ENCODE data around the gene CENPO.
"Not testable (repeated sequence)": the region's sequence is repeated elsewhere in the genome, so short reads cannot be mapped to it uniquely, and the experiment has no call there.

Gene CENPO

DNA sequence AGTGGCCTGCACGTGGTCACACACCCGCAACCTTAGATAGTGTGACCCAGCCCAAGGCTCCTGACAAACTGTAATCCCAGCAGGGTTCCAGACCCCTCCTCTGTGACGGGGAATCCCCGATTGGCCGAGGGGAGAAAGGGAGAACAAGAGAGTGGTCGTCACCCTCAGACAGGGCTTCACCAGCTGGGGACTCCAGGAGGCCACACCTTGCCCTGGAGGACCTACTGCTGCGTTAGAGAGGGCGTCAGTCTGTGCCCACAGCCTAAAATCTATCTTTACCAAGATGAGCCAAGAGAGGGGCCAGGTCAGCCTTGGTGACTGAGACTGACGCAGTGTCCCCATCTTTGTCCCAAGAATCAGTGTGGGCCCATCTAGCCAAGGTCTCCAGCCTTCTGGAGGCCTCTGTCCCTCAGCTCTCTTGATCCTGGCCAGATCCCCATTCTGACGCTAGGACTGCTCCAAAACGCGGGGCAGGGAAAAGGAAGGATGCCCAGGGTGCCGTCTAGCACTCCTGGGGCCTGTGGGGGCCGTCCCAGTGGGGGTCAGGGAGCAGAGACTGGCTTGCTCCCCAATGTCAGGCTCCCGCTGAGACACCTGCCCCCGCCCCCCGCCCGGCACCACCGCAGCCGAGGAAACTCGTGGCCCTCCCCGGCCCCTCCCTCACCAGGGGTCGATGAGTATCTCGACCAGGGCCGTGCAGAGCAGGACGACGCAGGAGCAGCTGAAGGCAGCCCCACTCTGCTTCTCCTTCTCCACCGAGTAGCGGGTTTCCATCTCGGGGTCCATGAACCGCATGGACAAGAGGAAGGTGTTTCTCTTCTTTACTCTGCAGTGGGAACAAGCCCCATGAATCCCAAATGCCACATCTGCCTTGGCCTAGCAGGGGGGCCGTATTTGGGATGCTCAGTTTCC, 40.9 kb downstream of the CENPO start:
- no peak overlapping the region for H3K27ac ChIP-seq
- TF ChIP-seq, protein P1, sequence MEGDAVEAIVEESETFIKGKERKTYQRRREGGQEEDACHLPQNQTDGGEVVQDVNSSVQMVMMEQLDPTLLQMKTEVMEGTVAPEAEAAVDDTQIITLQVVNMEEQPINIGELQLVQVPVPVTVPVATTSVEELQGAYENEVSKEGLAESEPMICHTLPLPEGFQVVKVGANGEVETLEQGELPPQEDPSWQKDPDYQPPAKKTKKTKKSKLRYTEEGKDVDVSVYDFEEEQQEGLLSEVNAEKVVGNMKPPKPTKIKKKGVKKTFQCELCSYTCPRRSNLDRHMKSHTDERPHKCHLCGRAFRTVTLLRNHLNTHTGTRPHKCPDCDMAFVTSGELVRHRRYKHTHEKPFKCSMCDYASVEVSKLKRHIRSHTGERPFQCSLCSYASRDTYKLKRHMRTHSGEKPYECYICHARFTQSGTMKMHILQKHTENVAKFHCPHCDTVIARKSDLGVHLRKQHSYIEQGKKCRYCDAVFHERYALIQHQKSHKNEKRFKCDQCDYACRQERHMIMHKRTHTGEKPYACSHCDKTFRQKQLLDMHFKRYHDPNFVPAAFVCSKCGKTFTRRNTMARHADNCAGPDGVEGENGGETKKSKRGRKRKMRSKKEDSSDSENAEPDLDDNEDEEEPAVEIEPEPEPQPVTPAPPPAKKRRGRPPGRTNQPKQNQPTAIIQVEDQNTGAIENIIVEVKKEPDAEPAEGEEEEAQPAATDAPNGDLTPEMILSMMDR (conservative IDR thresholded peaks at IDR 0.05): no peak
- TF ChIP-seq ZFX (IDR thresholded peaks at IDR 0.05): no peak

DNA sequence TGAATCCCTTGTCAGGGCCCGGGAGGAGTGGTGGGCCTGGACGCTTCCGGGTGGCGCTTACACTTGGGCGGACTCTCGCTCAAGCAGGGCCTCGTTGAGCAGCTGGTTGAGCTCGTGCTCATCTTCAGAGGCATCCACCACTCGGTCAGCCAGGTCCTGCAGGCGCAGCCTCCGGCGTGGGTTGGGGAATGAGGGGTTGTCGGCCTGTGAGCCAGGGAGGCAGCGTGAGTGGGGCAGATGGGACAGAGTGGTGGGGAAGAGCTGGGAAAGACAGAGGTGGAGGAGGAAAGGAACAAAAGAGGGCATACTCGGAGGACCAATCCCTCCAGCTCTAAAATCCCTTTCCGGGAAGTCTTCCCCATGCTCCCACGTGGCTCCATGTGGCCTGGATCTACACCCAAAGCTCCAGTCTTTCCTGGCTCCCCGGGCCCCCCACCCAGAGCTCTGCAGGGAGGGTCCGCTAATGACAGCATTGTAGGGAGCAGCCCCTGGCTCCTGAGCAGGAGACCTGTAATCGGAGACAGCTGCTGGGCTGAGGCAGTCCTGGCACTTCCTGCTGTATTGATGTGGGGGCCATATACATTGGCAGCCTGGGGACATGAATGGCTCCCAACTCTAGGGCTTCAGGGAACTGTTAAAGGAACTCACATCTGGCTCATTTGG, 41.6 kb downstream of the CENPO start:
- TF ChIP-seq, protein P1 (conservative IDR thresholded peaks at IDR 0.05): no peak
- TF ChIP-seq ZFX (IDR thresholded peaks at IDR 0.05): no peak
- H3K27ac ChIP-seq: no peak overlapping the region

DNA sequence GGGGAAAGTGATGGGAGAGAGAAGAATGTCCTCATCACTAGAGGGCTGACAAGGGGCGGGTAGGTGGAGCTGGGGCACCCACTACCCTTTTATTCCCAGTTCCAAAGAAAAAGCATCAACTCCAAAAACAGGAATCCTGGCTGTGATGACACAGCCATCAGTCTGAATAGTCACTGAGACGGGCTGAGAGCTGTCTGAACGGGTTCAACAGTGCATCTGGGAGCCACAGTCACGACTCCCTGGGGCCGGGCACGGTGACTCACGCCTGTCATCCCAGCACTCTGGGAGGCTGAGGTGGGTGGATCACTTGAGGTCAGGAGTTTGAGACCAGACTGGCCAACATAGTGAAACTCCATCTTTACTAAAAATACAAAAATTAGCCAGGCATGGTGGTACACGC, 42.2 kb downstream of the CENPO start:
- not testable (repeated sequence) for H3K27ac ChIP-seq

DNA sequence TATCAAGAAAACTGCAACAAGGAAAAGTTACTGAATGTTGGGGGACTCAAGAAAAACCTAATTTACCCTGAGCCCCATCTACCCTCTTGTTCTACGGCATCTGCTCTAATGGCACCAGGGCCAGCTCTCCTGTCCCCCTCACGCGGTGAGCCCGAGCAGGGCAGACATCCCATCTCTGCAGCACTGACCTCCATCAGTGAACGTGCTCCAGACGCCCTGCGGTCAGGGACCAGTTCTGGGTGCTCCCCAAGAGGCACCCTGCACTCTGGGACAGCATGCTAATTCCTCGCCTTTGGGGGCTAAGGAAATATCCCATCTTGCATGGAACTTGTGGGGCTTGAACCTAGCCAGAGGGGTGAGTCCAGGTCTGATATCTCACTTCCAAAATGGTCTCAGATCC, 43.0 kb downstream of the CENPO start:
- no peak overlapping the region for H3K27ac ChIP-seq
- TF ChIP-seq, protein P1 (conservative IDR thresholded peaks at IDR 0.05): no peak
- no peak for TF ChIP-seq ZFX (IDR thresholded peaks at IDR 0.05)

DNA sequence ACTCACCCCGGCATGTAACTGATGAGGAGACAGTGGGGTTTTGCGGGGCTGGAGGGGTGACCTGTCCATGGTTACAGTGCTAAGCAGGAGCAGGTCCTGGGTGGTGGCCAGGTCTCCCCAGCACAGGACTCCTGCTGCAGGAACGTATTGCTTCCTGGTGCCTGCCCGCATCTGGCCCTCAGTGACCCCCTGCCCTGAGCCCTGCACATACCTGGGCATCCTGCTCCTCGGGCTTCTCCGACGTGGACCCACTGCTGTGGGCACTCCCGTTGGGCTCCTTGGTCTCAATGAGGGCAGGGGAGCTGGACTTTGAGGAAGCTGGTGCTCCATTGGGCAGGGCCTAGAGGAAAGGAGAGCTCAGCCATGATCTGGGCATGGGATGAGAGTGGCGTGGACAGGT, 43.5 kb downstream of the CENPO start:
- no peak overlapping the region for H3K27ac ChIP-seq
- TF ChIP-seq, protein P1 (conservative IDR thresholded peaks at IDR 0.05): no peak
- no peak for TF ChIP-seq ZFX (IDR thresholded peaks at IDR 0.05)

DNA sequence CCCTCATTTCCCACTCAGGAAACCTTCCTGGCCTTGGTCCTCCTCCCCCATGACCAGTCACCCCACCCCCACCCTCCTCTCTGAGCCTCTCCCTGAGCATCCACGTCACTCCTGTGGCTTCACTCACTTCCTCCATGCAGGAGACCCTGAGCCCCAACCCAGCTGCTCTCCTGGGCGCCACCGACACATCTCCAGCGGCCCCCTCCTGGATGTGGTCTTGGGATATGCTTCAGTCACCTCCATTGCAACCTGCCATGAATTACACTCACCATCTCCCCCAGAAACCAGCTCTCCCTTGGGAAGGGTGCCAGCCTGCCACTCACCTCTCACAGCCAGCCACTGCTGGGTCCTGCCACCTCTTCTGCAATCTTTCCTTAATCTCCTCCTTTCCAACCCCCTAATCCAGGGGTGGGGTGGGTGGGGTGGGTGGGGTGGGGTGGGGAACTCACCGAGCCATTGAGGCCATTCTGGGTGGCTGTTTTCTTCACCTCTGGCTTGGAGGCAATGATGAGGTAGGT, 44.8 kb downstream of the CENPO start:
- no peak for TF ChIP-seq ZFX (IDR thresholded peaks at IDR 0.05)
- TF ChIP-seq, protein P1 (conservative IDR thresholded peaks at IDR 0.05): no peak

DNA sequence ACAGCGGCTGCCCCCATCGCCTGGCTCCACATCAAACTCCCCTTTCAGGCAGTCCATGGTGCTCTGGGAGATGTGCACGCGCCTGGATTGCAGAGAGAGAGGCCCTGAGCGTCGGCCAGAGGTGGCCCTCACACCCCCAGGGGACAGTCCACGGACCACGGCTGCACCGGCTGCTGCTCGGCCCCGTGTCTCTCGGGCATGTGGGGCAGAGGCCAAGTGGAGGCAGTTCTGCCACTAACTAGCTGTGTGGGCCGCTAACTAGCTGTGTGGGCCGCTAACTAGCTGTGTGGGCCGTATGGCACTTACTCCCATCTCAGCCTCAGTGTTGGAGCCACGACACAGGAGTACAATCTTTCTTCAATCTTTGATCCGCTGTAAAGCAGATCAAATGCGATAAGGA, 45.3 kb downstream of the CENPO start:
- no peak overlapping the region for H3K27ac ChIP-seq
- TF ChIP-seq, protein P1 (conservative IDR thresholded peaks at IDR 0.05): no peak
- no peak for TF ChIP-seq ZFX (IDR thresholded peaks at IDR 0.05)

More for the DNA sequence above, 44.8 kb downstream of the CENPO start:
- no peak overlapping the region for H3K27ac ChIP-seq

All from C4-2B (cell line).